Lung (tissue), 12 donors: ENCODE measurements around the gene PARD3. TPM values are rescaled to one million over a fixed set of nuclear protein-coding genes. Genes with fewer than 3 reads are reported as not detected.

Experiments used
- ATAC-seq: fragments of 200-7000 bp; cut with Tn5 transposase; one replicate; pipeline ENCODE4 v1.9.1; 2020; ENCODE audit warnings: moderate number of reproducible peaks; ENCODE audit not compliant: insufficient read depth, low FRiP score
- DNase-seq, 3 donors: peaks; one replicate each; pipeline ENCODE4 v3.0.0-alpha.2; 2013 to 2017
- H3K27ac ChIP-seq, 2 donors: one replicate each; pipeline ENCODE4 v1.5.1; 2013; ENCODE audit warnings: mild to moderate bottlenecking in 2 of 2, moderate library complexity in 2 of 2, control low read depth in 1 of 2, inconsistent platforms in 1 of 2, low read depth in 1 of 2, low read length in 1 of 2
- H3K27me3 ChIP-seq, 3 donors: one replicate each; pipeline ENCODE4 v1.5.1; 2013; ENCODE audit warnings: low read length in 2 of 3; ENCODE audit not compliant: control insufficient read depth in 3 of 3, insufficient read depth in 3 of 3
- H3K36me3 ChIP-seq, 4 donors: one replicate each; pipeline ENCODE4 v1.5.1; 2013; ENCODE audit warnings: low read length in 4 of 4, mild to moderate bottlenecking in 1 of 4, moderate library complexity in 1 of 4; ENCODE audit not compliant: control insufficient read depth in 4 of 4, insufficient read depth in 4 of 4
- H3K4me1 ChIP-seq, 5 donors: one replicate each; pipeline ENCODE4 v1.5.1; 2013; ENCODE audit warnings: low read length in 5 of 5, mild to moderate bottlenecking in 2 of 5, moderate library complexity in 1 of 5; ENCODE audit not compliant: control insufficient read depth in 5 of 5, insufficient read depth in 5 of 5
- H3K4me3 ChIP-seq: one replicate; pipeline ENCODE4 v1.5.1; 2013; ENCODE audit warnings: mild to moderate bottlenecking, control low read depth, moderate library complexity
- H3K9ac ChIP-seq, 2 donors: one replicate each; pipeline ENCODE4 v1.5.1; 2013; ENCODE audit warnings: low read length in 2 of 2, control low read depth in 1 of 2; ENCODE audit not compliant: insufficient read depth in 1 of 2
- H3K9me3 ChIP-seq, 4 donors: one replicate each; pipeline ENCODE4 v1.5.1; 2013; ENCODE audit warnings: low read length in 3 of 4, mild to moderate bottlenecking in 1 of 4, moderate library complexity in 1 of 4; ENCODE audit not compliant: control insufficient read depth in 4 of 4, insufficient read depth in 3 of 4
- CTCF ChIP-seq: IDR thresholded peaks from 2 replicates; pipeline ENCODE4 v1.5.1; 2012; ENCODE audit warnings: mild to moderate bottlenecking; ENCODE audit errors: control extremely low read depth, extremely low read depth
- WGBS, 2 donors: extraction: QIAGEN DNeasy Blood & Tissue Kit; methylation state at CpG; one replicate each; pipeline ENCODE4 v1.1.7; 2013; 5-methylcytosine and 5-hydroxymethylcytosine counted together
- polyA plus RNA-seq, 2 donors: library from polyadenylated mRNA; stranded (reverse); fragments of 200-250 nt; gene quantifications; one replicate each; pipeline ENCODE4 v1.2.1, GENCODE V29; 2013
- total RNA-seq, 2 donors: library from RNA; depleted of rRNA in 1 of 2; stranded (reverse); fragments of >200 nt in 1 of 2; gene quantifications; one replicate each; pipeline ENCODE4 v1.2.1, GENCODE V29; 2014 to 2021
- donor health status: control.
- donor health status: control.
- donor health status: Bipolar disorder and iron deficiency.
- donor health status: healthy.
- donor health status: DM: yes; HTN: yes; CAD: no.

PARD3 gene
- total and polyA plus RNA-seq, 4 donors = 10.3 to 69.2 (median 27.6) TPM

- no peak overlapping the region for H3K4me3 ChIP-seq
- no peaks in the 10 kb centered on the region for H3K9me3 ChIP-seq
- no peak for TF ChIP-seq CTCF
- H3K4me1 ChIP-seq = peaks cover 0 to 7% (median 0%) of the 10 kb centered on the region in 5 donors
- WGBS, 2 donors = 30 to 43% methylated on average over 6 of the region's 6 CpGs
- DNase-seq = peak; percentile 57 to 91 (median 79)
- peak overlapping the region in 1 of 2 donors; percentile 0 for H3K9ac ChIP-seq
- H3K27ac ChIP-seq = no peak overlapping the region
- no peaks in the 10 kb centered on the region for H3K36me3 ChIP-seq
- H3K27me3 ChIP-seq = no peaks in the 10 kb centered on the region
- ATAC-seq = no peak
Observed at GRCh38 chr10:34854147-34854601, 39.1 kb upstream of the PARD3 start.

GRCh38 chr10:34853357-34853756 is 38.3 kb upstream of the PARD3 start:
- TF ChIP-seq CTCF = no peak

GRCh38 chr10:34850558-34850957 is 35.5 kb upstream of the PARD3 start:
- Histone ChIP-seq H3K36me3 (no peaks in the 10 kb centered on the region), H3K9me3 (no peaks in the 10 kb centered on the region), H3K9ac (no peak overlapping the region), H3K4me3 (no peak overlapping the region), H3K27ac (no peak overlapping the region), H3K27me3 (no peaks in the 10 kb centered on the region), H3K4me1 (peaks cover 0 to 7% (median 0%) of the 10 kb centered on the region in 5 donors)
- DNase-seq = no peak
- TF ChIP-seq CTCF = no peak
- WGBS, 2 donors = 84 to 91% methylated on average over 3 of the region's 3 CpGs
- no peak for ATAC-seq

More at GRCh38 chr10:34853357-34853756, 38.3 kb upstream of the PARD3 start:
- H3K27me3 ChIP-seq = no peaks in the 10 kb centered on the region
- H3K9ac ChIP-seq = no peak overlapping the region
- H3K36me3 ChIP-seq = no peaks in the 10 kb centered on the region
- peaks cover 0 to 7% (median 0%) of the 10 kb centered on the region in 5 donors for H3K4me1 ChIP-seq
- H3K27ac ChIP-seq = no peak overlapping the region
- no peak overlapping the region for H3K4me3 ChIP-seq
- WGBS, 2 donors = 75 to 85% methylated on average over 4 of the region's 4 CpGs
- DNase-seq (no peak), ATAC-seq (no peak)
- no peaks in the 10 kb centered on the region for H3K9me3 ChIP-seq

GRCh38 chr10:34850036-34850435 is 34.9 kb upstream of the PARD3 start:
- no peaks in the 10 kb centered on the region for H3K36me3 ChIP-seq
- H3K9me3 ChIP-seq = no peaks in the 10 kb centered on the region
- no peaks in the 10 kb centered on the region for H3K27me3 ChIP-seq
- H3K9ac ChIP-seq = no peak overlapping the region
- DNase-seq (no peak), ATAC-seq (no peak)
- no peak overlapping the region for H3K4me3 ChIP-seq
- peaks cover 0 to 7% (median 0%) of the 10 kb centered on the region in 5 donors for H3K4me1 ChIP-seq
- WGBS, 2 donors = 93 to 97% methylated on average over 1 of the region's 1 CpG
- TF ChIP-seq CTCF = no peak
- H3K27ac ChIP-seq = no peak overlapping the region
